ENCODE measurements around the gene AADAC.
"Not testable (repeated sequence)": the region's sequence is repeated elsewhere in the genome, so short reads cannot be mapped to it uniquely, and the experiment has no call there.

The AADAC gene

DNA sequence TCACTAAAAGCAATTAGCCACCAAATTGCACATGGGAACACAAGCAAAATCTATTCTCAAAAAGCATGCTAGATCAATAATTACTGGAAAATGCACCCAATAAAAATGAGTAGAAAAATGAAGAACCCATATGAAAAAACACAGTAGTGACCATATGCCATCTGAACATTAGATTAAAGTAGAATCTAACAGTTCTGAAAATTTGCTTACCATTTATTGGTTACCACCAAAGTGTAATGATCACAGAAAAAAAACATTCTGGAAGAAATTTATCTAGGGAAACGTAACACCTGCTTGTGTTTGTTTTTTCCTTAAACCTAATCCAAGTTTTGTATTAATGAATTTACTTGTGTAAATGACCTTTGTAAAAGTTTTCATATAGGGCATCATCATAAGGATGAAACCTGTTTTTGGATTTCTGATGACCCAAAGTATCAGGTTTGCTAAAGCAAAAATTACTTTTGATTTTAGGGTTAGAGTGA lies 37.6 kb upstream of the AADAC start:
- Histone ChIP-seq H3K27me3 (replicated peaks) (no peaks in the 10 kb centered on the region), H3K4me3 (ENCODE audit: low read depth, low read length) (no peak overlapping the region), H3K27ac (no peak overlapping the region), H3K36me3 (replicated peaks) (peaks cover 2% of the 10 kb centered on the region)
- in situ Hi-C loops (cut with HindIII; ENCODE audit: low pct_ligation_motif_present, low sequenced_read_pairs): no loop called here
- TF ChIP-seq CTCF (IDR thresholded peaks at IDR 0.05; ENCODE audit: low read depth, low read length, missing control alignments): no peak
- no peak for DNase-seq

DNA sequence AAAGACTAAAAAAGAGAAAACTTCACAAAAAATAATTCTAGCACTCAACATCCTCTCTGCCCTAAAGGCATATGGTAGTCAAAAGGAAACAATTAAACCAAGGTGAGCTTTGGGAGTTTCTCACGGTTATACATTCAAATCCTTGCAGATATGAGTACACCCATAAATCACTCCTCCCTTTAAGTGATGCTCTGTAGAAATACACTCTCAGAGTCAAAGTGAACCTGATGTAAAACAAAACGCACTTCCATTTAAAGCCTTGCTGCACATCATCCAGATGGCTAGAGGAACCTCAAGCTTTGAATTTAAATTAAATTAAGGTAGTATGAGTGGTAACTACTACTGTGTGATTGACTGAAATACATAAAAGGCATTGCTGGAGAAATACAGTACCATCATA lies 36.0 kb upstream of the AADAC start:
- TF ChIP-seq CTCF (IDR thresholded peaks at IDR 0.05; ENCODE audit: low read depth, low read length, missing control alignments): no peak

DNA sequence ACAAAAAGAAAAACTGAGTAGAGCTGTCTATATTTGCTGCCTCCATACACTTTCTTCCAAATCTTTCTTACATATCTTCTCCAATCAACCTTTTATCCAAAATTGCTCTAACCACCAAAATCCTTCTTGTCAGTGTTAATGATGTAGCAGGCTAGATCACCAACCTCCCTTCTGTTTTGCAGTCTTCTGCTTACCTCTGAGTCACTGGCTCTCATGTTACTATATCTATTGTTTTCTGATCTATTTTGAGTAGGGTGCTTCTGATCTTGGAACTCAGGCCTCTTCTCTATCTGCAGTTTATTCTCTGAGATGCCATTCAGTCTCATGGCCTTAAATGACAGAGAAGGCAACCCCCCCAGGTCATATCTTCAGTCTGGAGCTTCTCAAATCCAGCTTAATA lies 26.3 kb upstream of the AADAC start:
- no peak for DNase-seq
- no peak for TF ChIP-seq CTCF (IDR thresholded peaks at IDR 0.05; ENCODE audit: low read depth, low read length, missing control alignments)
- Histone ChIP-seq H3K36me3 (replicated peaks) (peaks cover 5% of the 10 kb centered on the region), H3K4me3 (ENCODE audit: low read depth, low read length) (no peak overlapping the region), H3K27me3 (replicated peaks) (no peaks in the 10 kb centered on the region), H3K27ac (no peak overlapping the region)
- in situ Hi-C loops (cut with HindIII; ENCODE audit: low pct_ligation_motif_present, low sequenced_read_pairs): no loop called here

More for the DNA sequence above, 36.0 kb upstream of the AADAC start:
- Histone ChIP-seq H3K36me3 (replicated peaks) (peaks cover 2% of the 10 kb centered on the region), H3K27ac (no peak overlapping the region), H3K4me3 (ENCODE audit: low read depth, low read length) (no peak overlapping the region), H3K27me3 (replicated peaks) (no peaks in the 10 kb centered on the region)
- in situ Hi-C loops (cut with HindIII; ENCODE audit: low pct_ligation_motif_present, low sequenced_read_pairs): no loop called here
- no peak for DNase-seq

GRCh38 chr3:151788401-151788800 lies 25.5 kb upstream of the AADAC start:
- no peak overlapping the region for H3K4me3 ChIP-seq (ENCODE audit: low read depth, low read length)
- in situ Hi-C loops (cut with HindIII; ENCODE audit: low pct_ligation_motif_present, low sequenced_read_pairs): no loop called here
- no peak for DNase-seq
- TF ChIP-seq CTCF (IDR thresholded peaks at IDR 0.05; ENCODE audit: low read depth, low read length, missing control alignments): no peak
- H3K36me3 ChIP-seq (replicated peaks): peaks cover 5% of the 10 kb centered on the region
- no peaks in the 10 kb centered on the region for H3K27me3 ChIP-seq (replicated peaks)
- H3K27ac ChIP-seq: no peak overlapping the region

DNA sequence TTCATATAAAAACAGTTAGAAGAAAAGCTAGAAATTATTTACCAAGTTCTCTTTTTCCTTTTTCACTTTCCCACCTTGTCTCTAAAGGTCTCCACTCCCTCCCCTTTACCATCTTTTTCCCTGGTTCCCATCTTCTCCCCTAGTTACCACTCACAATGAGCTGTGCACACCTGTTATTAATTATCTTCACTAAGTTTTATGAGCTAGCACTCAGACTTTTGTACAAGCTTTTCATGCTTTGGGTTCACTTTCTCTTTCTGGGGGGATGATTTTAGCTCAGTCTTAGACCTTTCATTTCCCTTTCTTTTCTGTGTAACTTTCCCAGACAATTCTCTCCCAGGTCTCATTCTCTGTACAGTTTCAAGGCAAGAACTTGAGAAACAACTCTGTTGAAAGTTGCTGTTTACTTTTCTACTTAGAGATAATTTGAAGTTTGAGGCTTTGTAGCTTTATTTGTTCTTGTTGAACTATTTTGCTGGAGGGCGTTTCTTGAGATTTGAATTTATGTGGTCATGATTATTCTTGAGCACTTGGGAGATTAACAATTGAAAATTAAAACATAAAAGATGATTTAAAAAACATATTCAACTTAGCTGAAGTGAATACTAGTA lies 24.0 kb upstream of the AADAC start:
- no peak for TF ChIP-seq CTCF (IDR thresholded peaks at IDR 0.05; ENCODE audit: low read depth, low read length, missing control alignments)
- DNase-seq: no peak
- H3K27me3 ChIP-seq (replicated peaks): no peaks in the 10 kb centered on the region
- no peak overlapping the region for H3K27ac ChIP-seq
- in situ Hi-C loops (cut with HindIII; ENCODE audit: low pct_ligation_motif_present, low sequenced_read_pairs): no loop called here
- H3K36me3 ChIP-seq (replicated peaks): no peaks in the 10 kb centered on the region
- no peak overlapping the region for H3K4me3 ChIP-seq (ENCODE audit: low read depth, low read length)

GRCh38 chr3:151790763-151791162 lies 23.2 kb upstream of the AADAC start:
- H3K27me3 ChIP-seq (replicated peaks); H3K4me3 ChIP-seq (ENCODE audit: low read depth, low read length); DNase-seq; H3K27ac ChIP-seq; H3K36me3 ChIP-seq (replicated peaks); in situ Hi-C loops (cut with HindIII; ENCODE audit: low pct_ligation_motif_present, low sequenced_read_pairs): not testable (repeated sequence)

All from brain microvascular endothelial cell (primary cell).